OCI-LY1 (cell line): ENCODE data around the gene NPAT.

Source experiments
- H2AFZ ChIP-seq: fragments of 200-600 bp; sonication (generic), shearing (Covaris generic); 2 replicates; pipeline ENCODE4 v1.6.0; 2014; ENCODE audit warnings: antibody characterized with exemption, mild to moderate bottlenecking, low read length
- H3F3A ChIP-seq: fragments of 200-600 bp; sonication (generic), shearing (Covaris generic); 2 replicates; pipeline ENCODE4 v1.6.0; 2014; ENCODE audit warnings: mild to moderate bottlenecking, antibody characterized with exemption, low read length, moderate library complexity; ENCODE audit not compliant: insufficient read depth
- H3K27ac ChIP-seq: fragments of 200-600 bp; sonication (generic); 2 replicates; pipeline ENCODE4 v1.5.1; 2014; ENCODE audit warnings: low read length, mixed run types, mild to moderate bottlenecking, low read depth; ENCODE audit not compliant: poor library complexity, severe bottlenecking
- H3K27me3 ChIP-seq: fragments of 200-600 bp; sonication (generic); 2 replicates; pipeline ENCODE4 v1.6.0; 2014; ENCODE audit warnings: antibody characterized with exemption, mild to moderate bottlenecking, low read length, moderate library complexity; ENCODE audit not compliant: insufficient read depth
- H3K36me3 ChIP-seq: fragments of 200-600 bp; sonication (generic); 2 replicates; pipeline ENCODE4 v1.6.1; 2014; ENCODE audit warnings: mild to moderate bottlenecking, antibody characterized with exemption, low read length, moderate library complexity, mixed read lengths; ENCODE audit not compliant: insufficient read depth
- H3K4me1 ChIP-seq: fragments of 200-600 bp; sonication (generic); 2 replicates; pipeline ENCODE4 v1.5.1; 2014; ENCODE audit warnings: mild to moderate bottlenecking, low read length, moderate library complexity; ENCODE audit not compliant: insufficient read depth, severe bottlenecking
- H3K4me2 ChIP-seq: fragments of 200-600 bp; sonication (generic), shearing (Covaris generic); 2 replicates; pipeline ENCODE4 v1.6.1; 2014; ENCODE audit warnings: low read length
- H3K4me3 ChIP-seq: fragments of 200-600 bp; sonication (generic); 2 replicates; pipeline ENCODE4 v1.5.1; 2014; ENCODE audit warnings: low read length, low read depth, mild to moderate bottlenecking, mixed read lengths; ENCODE audit not compliant: poor library complexity, severe bottlenecking
- H3K79me2 ChIP-seq: fragments of 200-600 bp; shearing (Covaris generic); 2 replicates; pipeline ENCODE4 v1.6.1; 2016; ENCODE audit warnings: mixed run types, low read length, mixed read lengths; ENCODE audit not compliant: insufficient read depth
- H3K9ac ChIP-seq: fragments of 200-600 bp; sonication (generic), shearing (Covaris generic); 2 replicates; pipeline ENCODE4 v1.6.1; 2014; ENCODE audit warnings: mild to moderate bottlenecking, low read length, mixed read lengths
- H3K9me2 ChIP-seq: fragments of 200-600 bp; sonication (generic), shearing (Covaris generic); 2 replicates; pipeline ENCODE4 v1.6.1; 2014; ENCODE audit warnings: low read depth, mild to moderate bottlenecking, low read length, mixed read lengths
- H3K9me3 ChIP-seq: fragments of 200-600 bp; shearing (Covaris generic); 2 replicates; pipeline ENCODE4 v1.6.1; 2014; ENCODE audit warnings: low read length, mixed read lengths
- H4K20me1 ChIP-seq: fragments of 200-600 bp; sonication (generic), shearing (Covaris generic); 2 replicates; pipeline ENCODE4 v1.6.0; 2016; ENCODE audit warnings: mild to moderate bottlenecking, low read length; ENCODE audit not compliant: insufficient read depth
- CTCF ChIP-seq: fragments of 200-600 bp; sonication (generic), shearing (Covaris generic); IDR thresholded peaks from 2 replicates; pipeline ENCODE4 v1.5.1; 2017; ENCODE audit warnings: mild to moderate bottlenecking, antibody characterized with exemption, low read length, moderate library complexity, mixed read lengths
- EZH2 ChIP-seq: fragments of 200-600 bp; sonication (generic), shearing (Covaris generic); IDR thresholded peaks from 2 replicates; pipeline ENCODE4 v1.8.0; 2017; ENCODE audit warnings: borderline replicate concordance, mixed run types, mild to moderate bottlenecking, antibody characterized with exemption, low read length, moderate library complexity, mixed read lengths

NPAT gene

GRCh38 chr11:108226036-108226435 is 3.6 kb upstream of the NPAT start:
- no peaks in the 10 kb centered on the region for H3K9me3 ChIP-seq
- peaks cover 30% of the 10 kb centered on the region for H3K4me1 ChIP-seq
- peak overlapping the region; percentile 81 for H3K4me3 ChIP-seq
- H3K9me2 ChIP-seq = no peaks in the 10 kb centered on the region
- no peaks in the 10 kb centered on the region for H4K20me1 ChIP-seq
- no peaks in the 10 kb centered on the region for H3F3A ChIP-seq
- H3K9ac ChIP-seq = peak overlapping the region; percentile 93
- peak overlapping the region; percentile 91 for H3K27ac ChIP-seq
- peaks cover 47% of the 10 kb centered on the region for H3K79me2 ChIP-seq
- H3K4me2 ChIP-seq = peak overlapping the region; percentile 86
- no peaks in the 10 kb centered on the region for H3K27me3 ChIP-seq
- H3K36me3 ChIP-seq = peaks cover 44% of the 10 kb centered on the region
- no peak overlapping the region for H2AFZ ChIP-seq
- TF ChIP-seq EZH2 = no peak
- no peak for TF ChIP-seq CTCF

- H3K9ac ChIP-seq = peak overlapping the region; percentile 93
- TF ChIP-seq CTCF (no peak), EZH2 (no peak)
Measured at GRCh38 chr11:108224911-108225786, 2.7 kb upstream of the NPAT start.

GRCh38 chr11:108224366-108224765 is 1.9 kb upstream of the NPAT start:
- peak overlapping the region; percentile 93 for H3K9ac ChIP-seq
- H2AFZ ChIP-seq = no peak overlapping the region
- H4K20me1 ChIP-seq = no peaks in the 10 kb centered on the region
- H3F3A ChIP-seq = no peaks in the 10 kb centered on the region
- peak overlapping the region; percentile 91 for H3K27ac ChIP-seq
- peaks cover 63% of the 10 kb centered on the region for H3K79me2 ChIP-seq
- H3K9me3 ChIP-seq = no peaks in the 10 kb centered on the region
- H3K4me3 ChIP-seq = peak overlapping the region; percentile 81
- H3K36me3 ChIP-seq = peaks cover 42% of the 10 kb centered on the region
- peak overlapping the region; percentile 86 for H3K4me2 ChIP-seq
- no peaks in the 10 kb centered on the region for H3K27me3 ChIP-seq
- peaks cover 46% of the 10 kb centered on the region for H3K4me1 ChIP-seq
- TF ChIP-seq CTCF = no peak
- TF ChIP-seq EZH2 = no peak
- no peaks in the 10 kb centered on the region for H3K9me2 ChIP-seq

More at GRCh38 chr11:108224911-108225786, 2.7 kb upstream of the NPAT start:
- Histone ChIP-seq H3K36me3 (peaks cover 42% of the 10 kb centered on the region), H4K20me1 (no peaks in the 10 kb centered on the region), H3K9me3 (no peaks in the 10 kb centered on the region), H2AFZ (no peak overlapping the region), H3K27ac (peak overlapping the region; percentile 91), H3K4me2 (peak overlapping the region; percentile 86), H3K4me1 (peaks cover 39% of the 10 kb centered on the region), H3F3A (no peaks in the 10 kb centered on the region), H3K27me3 (no peaks in the 10 kb centered on the region), H3K9me2 (no peaks in the 10 kb centered on the region), H3K79me2 (peaks cover 55% of the 10 kb centered on the region), H3K4me3 (peak overlapping the region; percentile 81)
